ENCODE measurements around the gene KITLG.

DNA sequence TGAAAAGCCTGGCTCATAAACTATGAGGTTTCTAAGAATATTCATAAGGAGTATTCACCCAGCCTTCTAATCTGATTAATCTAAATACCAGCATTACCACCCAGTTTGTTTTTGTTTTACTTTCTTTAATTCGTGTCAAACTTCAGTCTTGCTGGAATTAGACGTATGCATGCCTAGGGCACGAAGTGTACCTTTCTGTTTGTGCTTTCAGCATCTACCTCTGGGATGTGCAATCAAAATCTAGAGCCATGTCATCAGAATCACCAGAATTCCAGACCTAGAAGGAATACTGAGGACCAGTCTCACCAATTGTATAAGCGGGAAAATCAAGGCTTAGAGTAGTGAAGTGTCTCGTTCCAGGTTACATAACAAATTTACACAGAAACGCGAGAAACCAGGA is 57.3 kb downstream of the KITLG start:
- TF ChIP-seq, protein P1, sequence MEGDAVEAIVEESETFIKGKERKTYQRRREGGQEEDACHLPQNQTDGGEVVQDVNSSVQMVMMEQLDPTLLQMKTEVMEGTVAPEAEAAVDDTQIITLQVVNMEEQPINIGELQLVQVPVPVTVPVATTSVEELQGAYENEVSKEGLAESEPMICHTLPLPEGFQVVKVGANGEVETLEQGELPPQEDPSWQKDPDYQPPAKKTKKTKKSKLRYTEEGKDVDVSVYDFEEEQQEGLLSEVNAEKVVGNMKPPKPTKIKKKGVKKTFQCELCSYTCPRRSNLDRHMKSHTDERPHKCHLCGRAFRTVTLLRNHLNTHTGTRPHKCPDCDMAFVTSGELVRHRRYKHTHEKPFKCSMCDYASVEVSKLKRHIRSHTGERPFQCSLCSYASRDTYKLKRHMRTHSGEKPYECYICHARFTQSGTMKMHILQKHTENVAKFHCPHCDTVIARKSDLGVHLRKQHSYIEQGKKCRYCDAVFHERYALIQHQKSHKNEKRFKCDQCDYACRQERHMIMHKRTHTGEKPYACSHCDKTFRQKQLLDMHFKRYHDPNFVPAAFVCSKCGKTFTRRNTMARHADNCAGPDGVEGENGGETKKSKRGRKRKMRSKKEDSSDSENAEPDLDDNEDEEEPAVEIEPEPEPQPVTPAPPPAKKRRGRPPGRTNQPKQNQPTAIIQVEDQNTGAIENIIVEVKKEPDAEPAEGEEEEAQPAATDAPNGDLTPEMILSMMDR (IDR thresholded peaks at IDR 0.05): no peak
- no peak for TF ChIP-seq POLR2A (IDR thresholded peaks at IDR 0.05)
